ENCODE results near the gene PIK3C2G. TPM values are rescaled to one million over a fixed set of nuclear protein-coding genes. Genes with fewer than 3 reads are reported as not detected.

PIK3C2G gene
- polyA plus RNA-seq, 2 donors: 1.8 to 2.1 TPM

DNA sequence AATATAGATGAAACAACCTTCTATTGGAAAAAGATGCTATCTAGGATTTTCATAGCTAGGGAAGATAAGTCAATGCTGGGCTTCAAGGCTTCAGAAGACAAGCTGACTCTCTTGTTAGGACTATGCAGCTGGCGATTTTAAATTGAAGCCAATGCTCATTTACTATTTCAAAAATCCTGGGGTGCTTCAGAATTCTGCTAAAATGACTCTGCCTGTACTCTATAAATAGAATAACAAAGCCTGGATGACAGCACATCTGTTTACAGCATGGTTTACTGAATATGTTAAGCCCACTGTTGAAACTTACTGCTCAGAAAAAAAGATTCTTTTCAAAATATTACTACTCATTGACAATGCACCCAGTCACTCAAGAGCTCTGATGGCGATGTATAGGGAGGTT lies 155.1 kb downstream of the PIK3C2G start:
- 80 to 82% methylated on average over 2 of the region's 2 CpGs for WGBS, 2 donors
- H3K36me3 ChIP-seq (ENCODE audit: control insufficient read depth in 2 of 2, insufficient read depth in 2 of 2, low read length in 1 of 2): no peaks in the 10 kb centered on the region
- H3K9me3 ChIP-seq (ENCODE audit: control insufficient read depth in 2 of 2, insufficient read depth in 1 of 2, low read depth in 1 of 2, low read length in 1 of 2): no peaks in the 10 kb centered on the region
- no peak overlapping the region for H3K4me3 ChIP-seq (ENCODE audit: low read depth in 1 of 2, low read length in 2 of 2)
- no peaks in the 10 kb centered on the region for H3K27me3 ChIP-seq (ENCODE audit: control insufficient read depth in 1 of 2, insufficient read depth in 2 of 2, low read length in 2 of 2)
- H3K27ac ChIP-seq (ENCODE audit: low read depth in 2 of 2, low read length in 1 of 2): no peak overlapping the region
- no peaks in the 10 kb centered on the region for H3K4me1 ChIP-seq (ENCODE audit: control insufficient read depth in 2 of 2, insufficient read depth in 2 of 2, low read length in 1 of 2)

DNA sequence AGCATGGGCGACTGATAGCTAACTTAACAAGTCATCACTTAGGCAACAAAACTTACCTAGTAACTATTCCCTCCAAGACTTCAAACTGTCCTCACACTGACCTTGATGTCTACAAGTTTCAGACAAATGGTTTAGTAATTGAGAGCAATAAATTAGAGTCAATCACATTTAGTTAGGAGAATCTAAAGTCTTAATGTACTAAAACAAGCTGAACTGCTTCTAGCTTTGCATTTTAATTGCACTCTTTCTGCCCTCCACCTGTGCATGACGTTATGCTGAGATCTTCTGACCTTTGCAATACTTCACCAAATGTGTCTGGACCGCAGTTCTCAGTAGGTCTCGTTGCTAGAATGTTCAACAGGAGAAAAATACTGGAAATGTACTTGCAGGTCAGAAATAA lies 158.0 kb downstream of the PIK3C2G start:
- Histone ChIP-seq H3K27me3 (ENCODE audit: control insufficient read depth in 1 of 2, insufficient read depth in 2 of 2, low read length in 2 of 2) (no peaks in the 10 kb centered on the region), H3K9me3 (ENCODE audit: control insufficient read depth in 2 of 2, insufficient read depth in 1 of 2, low read depth in 1 of 2, low read length in 1 of 2) (no peaks in the 10 kb centered on the region), H3K27ac (ENCODE audit: low read depth in 2 of 2, low read length in 1 of 2) (no peak overlapping the region), H3K4me3 (ENCODE audit: low read depth in 1 of 2, low read length in 2 of 2) (no peak overlapping the region), H3K36me3 (ENCODE audit: control insufficient read depth in 2 of 2, insufficient read depth in 2 of 2, low read length in 1 of 2) (no peaks in the 10 kb centered on the region), H3K4me1 (ENCODE audit: control insufficient read depth in 2 of 2, insufficient read depth in 2 of 2, low read length in 1 of 2) (no peaks in the 10 kb centered on the region)
- 66 to 84% methylated on average over 4 of the region's 4 CpGs for WGBS, 2 donors

DNA sequence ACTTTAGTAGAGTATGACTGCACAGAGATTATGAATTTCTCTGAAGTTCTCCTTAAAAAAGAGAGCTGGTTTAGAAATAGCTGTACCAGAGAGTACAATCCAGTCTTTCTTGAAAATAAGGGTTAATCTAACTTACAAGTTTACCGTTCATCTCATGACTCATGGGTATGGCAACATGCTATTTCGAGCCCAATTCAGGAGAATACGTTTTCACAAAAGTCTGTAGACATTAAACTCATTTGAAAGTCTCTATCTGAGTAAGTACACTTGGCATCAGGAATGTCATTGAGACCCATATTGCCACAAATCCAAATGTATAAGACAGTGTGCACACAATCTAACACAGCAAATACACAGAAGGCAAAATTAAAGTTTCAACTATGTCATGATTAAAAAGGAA lies 160.5 kb downstream of the PIK3C2G start:
- no peak overlapping the region for H3K4me3 ChIP-seq (ENCODE audit: low read depth in 1 of 2, low read length in 2 of 2)
- H3K9me3 ChIP-seq (ENCODE audit: control insufficient read depth in 2 of 2, insufficient read depth in 1 of 2, low read depth in 1 of 2, low read length in 1 of 2): no peaks in the 10 kb centered on the region
- H3K27ac ChIP-seq (ENCODE audit: low read depth in 2 of 2, low read length in 1 of 2): no peak overlapping the region
- 27 to 40% methylated on average over 3 of the region's 3 CpGs for WGBS, 2 donors
- no peaks in the 10 kb centered on the region for H3K27me3 ChIP-seq (ENCODE audit: control insufficient read depth in 1 of 2, insufficient read depth in 2 of 2, low read length in 2 of 2)
- no peaks in the 10 kb centered on the region for H3K36me3 ChIP-seq (ENCODE audit: control insufficient read depth in 2 of 2, insufficient read depth in 2 of 2, low read length in 1 of 2)
- H3K4me1 ChIP-seq (ENCODE audit: control insufficient read depth in 2 of 2, insufficient read depth in 2 of 2, low read length in 1 of 2): no peaks in the 10 kb centered on the region

DNA sequence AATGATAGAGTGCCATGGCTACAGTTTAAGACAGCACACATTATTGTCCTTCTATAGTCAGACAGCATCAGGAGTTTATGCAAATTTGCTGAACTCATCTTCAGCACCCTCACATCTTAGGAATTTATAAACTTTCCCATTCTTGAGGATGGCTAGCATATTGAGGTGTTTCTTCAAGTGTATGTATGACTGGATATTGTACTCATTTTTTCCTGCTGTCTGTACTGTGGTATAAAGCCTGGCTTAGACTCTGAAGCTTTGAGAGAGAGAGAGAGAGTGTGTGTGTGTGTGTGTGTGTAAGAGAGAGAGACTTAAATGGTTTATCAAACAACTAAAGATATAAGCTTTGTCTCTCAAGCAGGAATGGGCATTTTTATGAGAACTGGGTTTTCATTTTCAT lies 161.6 kb downstream of the PIK3C2G start:
- no peaks in the 10 kb centered on the region for H3K9me3 ChIP-seq (ENCODE audit: control insufficient read depth in 2 of 2, insufficient read depth in 1 of 2, low read depth in 1 of 2, low read length in 1 of 2)
- no peak overlapping the region for H3K27ac ChIP-seq (ENCODE audit: low read depth in 2 of 2, low read length in 1 of 2)
- H3K36me3 ChIP-seq (ENCODE audit: control insufficient read depth in 2 of 2, insufficient read depth in 2 of 2, low read length in 1 of 2): no peaks in the 10 kb centered on the region
- H3K4me1 ChIP-seq (ENCODE audit: control insufficient read depth in 2 of 2, insufficient read depth in 2 of 2, low read length in 1 of 2): no peaks in the 10 kb centered on the region
- no peak overlapping the region for H3K4me3 ChIP-seq (ENCODE audit: low read depth in 1 of 2, low read length in 2 of 2)
- no peaks in the 10 kb centered on the region for H3K27me3 ChIP-seq (ENCODE audit: control insufficient read depth in 1 of 2, insufficient read depth in 2 of 2, low read length in 2 of 2)

DNA sequence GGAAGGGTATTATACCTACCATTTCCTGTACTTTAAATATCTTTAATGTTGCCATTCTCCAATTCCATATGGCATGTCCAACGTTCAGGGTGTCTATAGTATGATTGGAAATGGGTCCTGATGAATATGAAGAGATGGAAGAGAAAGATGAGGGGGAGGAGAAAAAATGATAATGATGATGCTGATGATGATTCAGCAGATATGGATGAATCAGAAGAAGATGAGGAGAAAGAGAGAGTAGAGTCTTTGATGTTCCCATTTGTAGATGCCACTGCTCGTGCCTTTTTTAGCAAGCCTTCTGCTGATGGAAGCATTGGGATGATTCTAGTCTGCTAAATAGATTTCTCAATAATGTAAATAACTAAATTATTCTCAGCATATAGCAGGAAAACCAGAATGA lies 163.5 kb downstream of the PIK3C2G start:
- Histone ChIP-seq H3K9me3 (ENCODE audit: control insufficient read depth in 2 of 2, insufficient read depth in 1 of 2, low read depth in 1 of 2, low read length in 1 of 2) (no peaks in the 10 kb centered on the region), H3K27ac (ENCODE audit: low read depth in 2 of 2, low read length in 1 of 2) (no peak overlapping the region), H3K4me1 (ENCODE audit: control insufficient read depth in 2 of 2, insufficient read depth in 2 of 2, low read length in 1 of 2) (no peaks in the 10 kb centered on the region), H3K4me3 (ENCODE audit: low read depth in 1 of 2, low read length in 2 of 2) (no peak overlapping the region), H3K36me3 (ENCODE audit: control insufficient read depth in 2 of 2, insufficient read depth in 2 of 2, low read length in 1 of 2) (no peaks in the 10 kb centered on the region), H3K27me3 (ENCODE audit: control insufficient read depth in 1 of 2, insufficient read depth in 2 of 2, low read length in 2 of 2) (no peaks in the 10 kb centered on the region)
- 82% methylated on average over 2 of the region's 2 CpGs for WGBS, 2 donors

DNA sequence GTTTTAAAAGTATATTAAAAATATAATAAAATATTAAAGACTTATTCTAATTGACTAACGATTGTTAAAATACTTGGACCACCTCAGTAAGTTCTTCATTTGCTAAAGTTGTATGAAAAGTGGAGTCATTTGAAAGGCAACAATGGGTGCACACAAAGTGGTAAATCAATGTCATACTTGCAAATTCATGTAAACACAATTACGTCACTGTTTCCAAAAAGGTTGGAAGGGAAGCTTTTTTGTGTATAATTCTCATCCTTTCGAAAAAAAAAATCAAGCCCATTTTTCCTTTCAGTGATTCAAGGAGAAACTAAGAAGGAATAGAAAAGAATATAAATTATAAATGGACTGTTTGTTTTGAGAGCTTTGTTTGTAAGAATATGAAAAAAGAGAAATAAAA lies 166.2 kb downstream of the PIK3C2G start:
- Histone ChIP-seq H3K9me3 (ENCODE audit: control insufficient read depth in 2 of 2, insufficient read depth in 1 of 2, low read depth in 1 of 2, low read length in 1 of 2) (no peaks in the 10 kb centered on the region), H3K27me3 (ENCODE audit: control insufficient read depth in 1 of 2, insufficient read depth in 2 of 2, low read length in 2 of 2) (no peaks in the 10 kb centered on the region), H3K36me3 (ENCODE audit: control insufficient read depth in 2 of 2, insufficient read depth in 2 of 2, low read length in 1 of 2) (no peaks in the 10 kb centered on the region), H3K4me3 (ENCODE audit: low read depth in 1 of 2, low read length in 2 of 2) (no peak overlapping the region), H3K4me1 (ENCODE audit: control insufficient read depth in 2 of 2, insufficient read depth in 2 of 2, low read length in 1 of 2) (no peaks in the 10 kb centered on the region), H3K27ac (ENCODE audit: low read depth in 2 of 2, low read length in 1 of 2) (no peak overlapping the region)
- WGBS, 2 donors: 70 to 77% methylated on average over 3 of the region's 3 CpGs

DNA sequence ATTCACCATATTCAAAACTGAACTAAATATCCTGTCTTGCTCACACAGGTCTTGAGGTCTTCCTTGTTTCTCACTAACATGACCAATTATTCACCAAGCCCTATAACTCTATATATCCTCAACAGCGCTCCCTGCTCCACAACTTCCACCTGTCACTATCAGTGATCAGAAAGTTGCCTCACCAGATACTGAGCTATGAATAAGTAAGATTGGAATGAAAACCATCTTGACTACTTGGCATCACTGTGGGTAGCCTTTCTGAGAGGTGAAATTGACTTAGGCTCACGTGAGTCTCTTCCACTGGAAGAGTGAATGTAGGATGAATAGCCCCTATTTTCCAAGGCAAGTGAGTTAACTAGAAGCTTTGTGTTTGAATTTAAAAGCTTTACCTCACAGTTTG lies 167.1 kb downstream of the PIK3C2G start:
- Histone ChIP-seq H3K27me3 (ENCODE audit: control insufficient read depth in 1 of 2, insufficient read depth in 2 of 2, low read length in 2 of 2) (no peaks in the 10 kb centered on the region), H3K27ac (ENCODE audit: low read depth in 2 of 2, low read length in 1 of 2) (no peak overlapping the region), H3K36me3 (ENCODE audit: control insufficient read depth in 2 of 2, insufficient read depth in 2 of 2, low read length in 1 of 2) (no peaks in the 10 kb centered on the region), H3K4me1 (ENCODE audit: control insufficient read depth in 2 of 2, insufficient read depth in 2 of 2, low read length in 1 of 2) (no peaks in the 10 kb centered on the region), H3K4me3 (ENCODE audit: low read depth in 1 of 2, low read length in 2 of 2) (no peak overlapping the region), H3K9me3 (ENCODE audit: control insufficient read depth in 2 of 2, insufficient read depth in 1 of 2, low read depth in 1 of 2, low read length in 1 of 2) (no peaks in the 10 kb centered on the region)
- 84 to 90% methylated on average over 2 of the region's 2 CpGs for WGBS, 2 donors

DNA sequence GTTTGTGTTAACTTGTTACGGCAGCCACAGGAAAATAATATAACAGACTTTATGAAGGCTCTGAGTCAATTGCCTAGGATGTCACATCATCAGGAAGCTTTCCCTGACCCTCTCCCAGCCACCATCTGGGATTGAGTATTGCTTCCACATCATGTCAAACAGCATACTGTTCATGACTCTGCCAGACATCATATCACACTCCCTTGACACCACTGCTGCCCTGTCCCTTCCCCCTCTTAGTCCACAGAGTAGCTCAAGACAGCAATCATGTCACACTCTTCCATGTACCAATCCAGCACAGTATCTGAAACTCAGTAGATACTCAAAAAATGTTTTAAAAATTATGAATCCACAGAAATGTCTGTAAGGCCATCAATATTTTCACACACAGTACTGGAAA lies 168.0 kb downstream of the PIK3C2G start:
- Histone ChIP-seq H3K9me3 (ENCODE audit: control insufficient read depth in 2 of 2, insufficient read depth in 1 of 2, low read depth in 1 of 2, low read length in 1 of 2) (no peaks in the 10 kb centered on the region), H3K36me3 (ENCODE audit: control insufficient read depth in 2 of 2, insufficient read depth in 2 of 2, low read length in 1 of 2) (no peaks in the 10 kb centered on the region), H3K27ac (ENCODE audit: low read depth in 2 of 2, low read length in 1 of 2) (no peak overlapping the region), H3K27me3 (ENCODE audit: control insufficient read depth in 1 of 2, insufficient read depth in 2 of 2, low read length in 2 of 2) (no peaks in the 10 kb centered on the region), H3K4me1 (ENCODE audit: control insufficient read depth in 2 of 2, insufficient read depth in 2 of 2, low read length in 1 of 2) (no peaks in the 10 kb centered on the region), H3K4me3 (ENCODE audit: low read depth in 1 of 2, low read length in 2 of 2) (no peak overlapping the region)
- 67 to 90% methylated on average over 1 of the region's 1 CpG for WGBS, 2 donors

DNA sequence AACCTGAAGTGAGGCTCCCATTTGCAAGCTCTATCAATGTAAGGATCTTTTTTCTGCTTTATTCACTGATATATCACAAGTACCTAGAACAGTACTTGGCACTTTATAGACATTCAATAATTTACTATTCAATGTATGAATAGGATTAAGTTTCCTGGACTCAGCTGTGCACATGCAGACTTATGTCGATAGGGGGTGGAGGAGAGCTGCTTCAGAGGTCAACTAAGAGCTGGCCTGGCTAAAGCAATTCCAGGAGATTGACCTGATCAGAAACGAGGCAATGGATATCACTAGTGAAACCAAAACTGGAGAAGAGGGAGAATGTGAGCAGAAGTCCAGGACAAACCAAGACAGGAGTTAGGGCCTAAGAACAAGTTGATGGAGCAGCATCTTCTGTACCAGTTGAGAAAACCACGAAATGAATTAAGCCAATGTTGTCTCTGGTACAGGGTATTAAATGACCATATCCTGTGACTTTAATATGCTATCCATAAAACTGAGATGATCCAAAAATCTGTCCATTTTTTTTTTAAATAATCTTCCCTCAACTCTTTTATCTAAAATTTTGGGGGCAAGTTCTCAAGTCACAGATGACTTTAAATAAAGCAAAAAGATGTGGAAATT lies 169.2 kb downstream of the PIK3C2G start:
- WGBS, 2 donors: 35 to 36% methylated on average over 3 of the region's 3 CpGs
- Histone ChIP-seq H3K4me3 (ENCODE audit: low read depth in 1 of 2, low read length in 2 of 2) (no peak overlapping the region), H3K27ac (ENCODE audit: low read depth in 2 of 2, low read length in 1 of 2) (no peak overlapping the region), H3K4me1 (ENCODE audit: control insufficient read depth in 2 of 2, insufficient read depth in 2 of 2, low read length in 1 of 2) (no peaks in the 10 kb centered on the region), H3K36me3 (ENCODE audit: control insufficient read depth in 2 of 2, insufficient read depth in 2 of 2, low read length in 1 of 2) (no peaks in the 10 kb centered on the region), H3K9me3 (ENCODE audit: control insufficient read depth in 2 of 2, insufficient read depth in 1 of 2, low read depth in 1 of 2, low read length in 1 of 2) (no peaks in the 10 kb centered on the region), H3K27me3 (ENCODE audit: control insufficient read depth in 1 of 2, insufficient read depth in 2 of 2, low read length in 2 of 2) (no peaks in the 10 kb centered on the region)

DNA sequence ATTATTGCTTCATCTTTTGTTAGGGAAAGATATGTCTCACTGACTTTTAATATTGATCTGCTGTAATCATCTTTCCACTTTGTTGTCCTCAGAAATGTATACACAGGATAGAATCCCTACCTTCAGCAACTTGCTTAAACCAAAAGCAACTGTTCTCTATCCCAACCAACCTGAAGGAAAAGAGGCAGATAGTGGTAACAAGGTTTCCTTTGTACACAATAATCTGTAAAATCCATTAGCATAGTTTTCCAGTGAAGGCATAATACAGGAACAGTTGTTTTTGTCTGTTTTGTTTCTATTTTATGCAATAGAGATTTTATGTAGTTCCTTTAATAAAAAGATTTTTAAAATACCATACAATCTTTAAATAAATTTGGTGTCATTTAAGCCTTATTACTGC lies 170.5 kb downstream of the PIK3C2G start:
- no peak overlapping the region for H3K4me3 ChIP-seq (ENCODE audit: low read depth in 1 of 2, low read length in 2 of 2)
- H3K4me1 ChIP-seq (ENCODE audit: control insufficient read depth in 2 of 2, insufficient read depth in 2 of 2, low read length in 1 of 2): no peaks in the 10 kb centered on the region
- no peaks in the 10 kb centered on the region for H3K27me3 ChIP-seq (ENCODE audit: control insufficient read depth in 1 of 2, insufficient read depth in 2 of 2, low read length in 2 of 2)
- H3K36me3 ChIP-seq (ENCODE audit: control insufficient read depth in 2 of 2, insufficient read depth in 2 of 2, low read length in 1 of 2): no peaks in the 10 kb centered on the region
- no peaks in the 10 kb centered on the region for H3K9me3 ChIP-seq (ENCODE audit: control insufficient read depth in 2 of 2, insufficient read depth in 1 of 2, low read depth in 1 of 2, low read length in 1 of 2)
- no peak overlapping the region for H3K27ac ChIP-seq (ENCODE audit: low read depth in 2 of 2, low read length in 1 of 2)
